Measurements from ENCODE around the gene GPT2. TPM values are rescaled to one million over a fixed set of nuclear protein-coding genes. Genes with fewer than 3 reads are reported as not detected.

GPT2 gene
- polyA plus RNA-seq, 1 experiment = 18.5 TPM

- Histone ChIP-seq H3K4me3 (ENCODE audit: low read depth, low read length) (no peak overlapping the region), H3K9me3 (ENCODE audit: control insufficient read depth, insufficient read depth, low read length) (no peaks in the 10 kb centered on the region), H3K27me3 (ENCODE audit: control insufficient read depth, insufficient read depth, low read length) (no peaks in the 10 kb centered on the region), H3K27ac (ENCODE audit: low read depth, low read length) (no peak overlapping the region)
- CTCF ChIA-PET = interaction anchor here (1.4 to 4.9 kb wide), 3 partner anchors 19 to 58 kb away, joined by 4 to 187 read pairs (median 6); no protein-coding TSS in a partner anchor
- DNase-seq (ENCODE audit: low read depth, low spot score) = no peak
- POLR2A ChIA-PET = no interaction called here
- TF ChIP-seq CTCF (IDR thresholded peaks at IDR 0.05; ENCODE audit: low read depth, low read length) = no peak
Observed at GRCh38 chr16:46911038-46911437, 26.9 kb downstream of the GPT2 start.

DNA sequence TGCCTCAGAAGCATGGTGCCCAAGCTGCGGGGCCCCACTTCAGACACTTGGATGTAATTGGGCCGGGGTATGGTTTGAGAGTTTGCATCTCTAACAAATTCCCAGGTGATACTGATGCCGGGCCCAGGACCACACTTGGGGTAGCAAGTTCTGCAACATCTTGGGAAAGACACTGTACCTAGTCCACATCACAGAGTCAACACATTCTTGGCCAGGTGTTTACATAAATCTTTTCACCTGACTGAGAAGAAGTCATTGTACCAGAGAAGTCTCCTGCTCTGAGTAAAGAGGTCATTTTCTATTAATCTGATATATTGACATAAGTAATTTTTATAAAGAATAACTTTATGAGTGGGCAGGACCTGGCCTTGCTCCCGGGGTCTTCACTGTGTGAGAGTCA lies 27.5 kb downstream of the GPT2 start:
- CTCF ChIA-PET = interaction anchor here (3.5 to 4.9 kb wide), 2 partner anchors 58 kb away, joined by 32 to 187 read pairs; no protein-coding TSS in a partner anchor
- POLR2A ChIA-PET = no interaction called here
- no peak for DNase-seq (ENCODE audit: low read depth, low spot score)
- TF ChIP-seq CTCF (IDR thresholded peaks at IDR 0.05; ENCODE audit: low read depth, low read length) = no peak
- no peak overlapping the region for H3K27ac ChIP-seq (ENCODE audit: low read depth, low read length)
- H3K9me3 ChIP-seq (ENCODE audit: control insufficient read depth, insufficient read depth, low read length) = no peaks in the 10 kb centered on the region
- no peak overlapping the region for H3K4me3 ChIP-seq (ENCODE audit: low read depth, low read length)
- no peaks in the 10 kb centered on the region for H3K27me3 ChIP-seq (ENCODE audit: control insufficient read depth, insufficient read depth, low read length)

DNA sequence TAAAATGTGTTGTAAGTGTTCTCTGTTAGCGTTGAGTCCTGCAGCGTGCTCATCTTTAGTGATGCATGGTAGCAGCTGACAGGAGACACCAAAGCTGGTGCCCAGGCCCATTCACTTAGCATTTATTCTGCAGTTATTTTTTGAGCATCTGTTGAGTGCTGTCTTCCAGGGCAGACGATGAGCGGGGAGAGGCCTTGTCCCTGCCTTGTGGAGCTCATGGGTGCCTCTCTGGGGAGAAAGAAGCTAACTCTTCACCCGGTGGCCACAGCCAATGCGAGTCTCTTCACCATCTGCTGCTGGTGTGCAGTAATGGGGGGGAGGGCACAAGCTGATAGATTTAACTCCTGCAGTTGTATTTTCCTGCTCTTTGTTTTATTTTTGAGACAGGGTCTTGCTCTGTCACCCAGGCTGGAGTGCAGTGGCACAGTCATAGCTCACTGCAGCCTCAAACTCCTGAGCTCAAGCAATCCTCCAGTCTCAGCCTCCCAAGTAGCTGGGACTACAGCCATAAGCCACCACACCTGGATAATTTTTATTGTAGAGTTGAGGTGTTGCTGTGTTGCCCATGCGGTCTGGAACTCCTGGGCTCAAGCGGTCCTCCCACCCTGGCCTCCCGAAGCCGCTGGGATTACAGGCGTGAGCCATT lies 30.5 kb downstream of the GPT2 start:
- no peak overlapping the region for H3K27ac ChIP-seq (ENCODE audit: low read depth, low read length)
- no peak overlapping the region for H3K4me3 ChIP-seq (ENCODE audit: low read depth, low read length)
- H3K27me3 ChIP-seq (ENCODE audit: control insufficient read depth, insufficient read depth, low read length) = no peaks in the 10 kb centered on the region
- ChIA-PET POLR2A (no interaction called here), CTCF (interaction anchor here (1.3 to 3.5 kb wide), 3 partner anchors 15 to 241 kb away, joined by 3 to 32 read pairs (median 11); no protein-coding TSS in a partner anchor)
- H3K9me3 ChIP-seq (ENCODE audit: control insufficient read depth, insufficient read depth, low read length) = no peaks in the 10 kb centered on the region
- DNase-seq (ENCODE audit: low read depth, low spot score) = no peak
- no peak for TF ChIP-seq CTCF (IDR thresholded peaks at IDR 0.05; ENCODE audit: low read depth, low read length)

DNA sequence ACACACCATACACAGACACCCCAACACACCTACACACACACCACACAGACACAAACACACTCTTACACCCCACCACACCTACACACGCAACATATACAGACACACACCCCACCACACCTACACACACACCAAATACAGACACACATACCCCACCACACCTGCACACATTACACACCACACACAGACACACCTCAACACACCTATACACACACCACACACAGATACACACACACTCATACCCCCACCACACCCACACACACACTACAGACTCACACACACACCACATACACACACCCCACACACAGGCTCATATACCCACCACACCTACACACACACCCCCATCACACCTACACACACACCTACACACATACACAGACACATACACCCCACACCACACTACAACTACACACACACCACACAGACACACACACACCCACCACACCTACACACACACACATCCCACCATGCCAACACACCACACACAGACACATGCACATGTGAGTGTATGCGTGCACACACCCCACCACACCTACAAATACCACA lies 31.4 kb downstream of the GPT2 start:
- Histone ChIP-seq H3K4me3 (ENCODE audit: low read depth, low read length) (no peak overlapping the region), H3K27ac (ENCODE audit: low read depth, low read length) (no peak overlapping the region), H3K9me3 (ENCODE audit: control insufficient read depth, insufficient read depth, low read length) (no peaks in the 10 kb centered on the region), H3K27me3 (ENCODE audit: control insufficient read depth, insufficient read depth, low read length) (no peaks in the 10 kb centered on the region)
- CTCF ChIA-PET = interaction anchor here (1.3 to 3.5 kb wide), 3 partner anchors 15 to 242 kb away, joined by 3 to 32 read pairs (median 11); no protein-coding TSS in a partner anchor
- POLR2A ChIA-PET = no interaction called here
- no peak for TF ChIP-seq CTCF (IDR thresholded peaks at IDR 0.05; ENCODE audit: low read depth, low read length)
- no peak for DNase-seq (ENCODE audit: low read depth, low spot score)

DNA sequence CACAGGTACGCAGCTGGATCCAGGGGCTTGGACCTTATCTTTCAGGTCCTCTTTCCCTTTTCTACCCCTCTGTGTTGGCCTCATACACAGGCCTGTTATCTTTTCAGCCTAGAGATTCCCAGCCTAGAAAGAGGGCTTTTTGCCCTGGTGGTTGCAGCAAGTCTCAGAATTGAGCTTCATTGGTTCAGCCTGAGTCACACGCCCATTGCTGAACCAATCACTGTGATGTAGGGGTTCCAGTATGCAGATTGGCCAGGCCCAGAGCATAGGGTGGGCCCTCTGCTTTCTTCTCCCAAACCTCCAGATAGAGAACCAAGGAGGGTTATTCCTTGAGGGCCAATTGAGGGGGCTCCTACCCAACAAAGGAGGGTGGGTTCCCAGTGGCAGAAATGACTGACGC lies 32.8 kb downstream of the GPT2 start:
- H3K9me3 ChIP-seq (ENCODE audit: control insufficient read depth, insufficient read depth, low read length) = no peaks in the 10 kb centered on the region
- no peak overlapping the region for H3K4me3 ChIP-seq (ENCODE audit: low read depth, low read length)
- POLR2A ChIA-PET = no interaction called here
- TF ChIP-seq CTCF (IDR thresholded peaks at IDR 0.05; ENCODE audit: low read depth, low read length) = no peak
- CTCF ChIA-PET = interaction anchor here (2.1 to 2.9 kb wide), 4 partner anchors 9 to 243 kb away, joined by 6 to 15 read pairs (median 12); no protein-coding TSS in a partner anchor
- DNase-seq (ENCODE audit: low read depth, low spot score) = no peak
- no peaks in the 10 kb centered on the region for H3K27me3 ChIP-seq (ENCODE audit: control insufficient read depth, insufficient read depth, low read length)
- no peak overlapping the region for H3K27ac ChIP-seq (ENCODE audit: low read depth, low read length)

Data from AG04450 (cell line).